Sigmoid colon (tissue), 4 donors: ENCODE results near the gene SLC17A7.

Experiments used
- EP300 ChIP-seq, 4 donors: sonication (generic); formaldehyde crosslinking; IDR thresholded peaks; one replicate each; pipeline ENCODE4 v1.6.1; 2017; ENCODE audit warnings: antibody characterized with exemption in 4 of 4
- POLR2A ChIP-seq, 2 donors: fragments of 450-650 bp; IDR thresholded peaks; one replicate each; pipeline ENCODE4 v1.6.1; 2016; ENCODE audit warnings: antibody characterized with exemption in 2 of 2, mild to moderate bottlenecking in 2 of 2, moderate library complexity in 2 of 2

- TF ChIP-seq EP300 (IDR thresholded peaks at IDR 0.05) (no peak), POLR2A (IDR thresholded peaks at IDR 0.05) (no peak)
Observed at GRCh38 chr19:49459388-49459787, 18.1 kb upstream of the SLC17A7 start.
